Duodenal mucosa (tissue), 2 donors: ENCODE data around the gene SLC35B1.
"Not testable (repeated sequence)": the region's sequence is repeated elsewhere in the genome, so short reads cannot be mapped to it uniquely, and the experiment has no call there.

Experiments used
- H3K27ac ChIP-seq: one replicate; pipeline ENCODE4 v1.7.0; 2013; ENCODE audit warnings: low read depth, low read length
- H3K27me3 ChIP-seq, 2 donors: one replicate each; pipeline ENCODE4 v1.7.0; 2013; ENCODE audit warnings: low read length in 2 of 2, control low read depth in 1 of 2; ENCODE audit not compliant: insufficient read depth in 2 of 2, control insufficient read depth in 1 of 2
- H3K36me3 ChIP-seq, 2 donors: one replicate each; pipeline ENCODE4 v1.7.0; 2013; ENCODE audit warnings: low read length in 2 of 2, control low read depth in 1 of 2; ENCODE audit not compliant: insufficient read depth in 2 of 2, control insufficient read depth in 1 of 2
- H3K4me1 ChIP-seq, 2 donors: one replicate each; pipeline ENCODE4 v1.7.0; 2013; ENCODE audit warnings: low read length in 2 of 2, control low read depth in 1 of 2; ENCODE audit not compliant: insufficient read depth in 2 of 2, control insufficient read depth in 1 of 2
- H3K4me3 ChIP-seq, 2 donors: one replicate each; pipeline ENCODE4 v1.7.0; 2013; ENCODE audit warnings: low read length in 2 of 2, low read depth in 1 of 2
- H3K9ac ChIP-seq, 2 donors: one replicate each; pipeline ENCODE4 v1.7.0; 2013; ENCODE audit warnings: low read length in 2 of 2, low read depth in 1 of 2
- H3K9me3 ChIP-seq, 2 donors: one replicate each; pipeline ENCODE4 v1.7.0; 2013; ENCODE audit warnings: low read length in 2 of 2, control low read depth in 1 of 2; ENCODE audit not compliant: control insufficient read depth in 1 of 2

SLC35B1 gene

GRCh38 chr17:49676276-49676868, 31.4 kb downstream of the SLC35B1 start:
- no peaks in the 10 kb centered on the region for H3K9me3 ChIP-seq
- peaks cover 22 to 26% of the 10 kb centered on the region in 2 donors for H3K4me1 ChIP-seq
- no peaks in the 10 kb centered on the region for H3K36me3 ChIP-seq
- peak overlapping the region; percentile 88 to 91 for H3K4me3 ChIP-seq
- peak overlapping the region; percentile 91 to 95 for H3K9ac ChIP-seq
- H3K27me3 ChIP-seq, result no peaks in the 10 kb centered on the region
- peak overlapping the region; percentile 4 for H3K27ac ChIP-seq

- H3K9ac ChIP-seq, result no peak overlapping the region
- peaks cover 25 to 26% of the 10 kb centered on the region in 2 donors for H3K4me1 ChIP-seq
- H3K27ac ChIP-seq, result no peak overlapping the region
- no peaks in the 10 kb centered on the region for H3K36me3 ChIP-seq
- H3K4me3 ChIP-seq, result no peak overlapping the region
- H3K27me3 ChIP-seq, result no peaks in the 10 kb centered on the region
- no peaks in the 10 kb centered on the region for H3K9me3 ChIP-seq
These were observed 33.3 kb downstream of the SLC35B1 start for GRCh38 chr17:49674507-49674906.

GRCh38 chr17:49673679-49674078, 34.1 kb downstream of the SLC35B1 start:
- H3K27me3 ChIP-seq, H3K27ac ChIP-seq, H3K9ac ChIP-seq, H3K36me3 ChIP-seq, H3K9me3 ChIP-seq, H3K4me3 ChIP-seq: not testable (repeated sequence)
- peaks cover 25 to 26% of the 10 kb centered on the region in 2 donors for H3K4me1 ChIP-seq

- Histone ChIP-seq H3K27ac (no peak overlapping the region), H3K36me3 (no peaks in the 10 kb centered on the region), H3K9me3 (no peaks in the 10 kb centered on the region), H3K4me3 (no peak overlapping the region), H3K9ac (no peak overlapping the region), H3K4me1 (peaks cover 10 to 12% of the 10 kb centered on the region in 2 donors), H3K27me3 (no peaks in the 10 kb centered on the region)
These were observed 37.1 kb downstream of the SLC35B1 start for GRCh38 chr17:49670641-49671040.

- peaks cover 4 to 7% of the 10 kb centered on the region in 2 donors for H3K4me1 ChIP-seq
- H3K4me3 ChIP-seq, result no peak overlapping the region
- H3K36me3 ChIP-seq, result no peaks in the 10 kb centered on the region
- H3K27me3 ChIP-seq, result no peaks in the 10 kb centered on the region
- no peak overlapping the region for H3K9ac ChIP-seq
- no peaks in the 10 kb centered on the region for H3K9me3 ChIP-seq
- no peak overlapping the region for H3K27ac ChIP-seq
These were observed 37.8 kb downstream of the SLC35B1 start for GRCh38 chr17:49670002-49670401.

- Histone ChIP-seq H3K9me3 (no peaks in the 10 kb centered on the region), H3K27me3 (no peaks in the 10 kb centered on the region), H3K4me1 (peaks cover 3 to 5% of the 10 kb centered on the region in 2 donors), H3K9ac (no peak overlapping the region), H3K4me3 (no peak overlapping the region), H3K36me3 (no peaks in the 10 kb centered on the region), H3K27ac (no peak overlapping the region)
These were observed 39.9 kb downstream of the SLC35B1 start for GRCh38 chr17:49667854-49668253.

GRCh38 chr17:49664706-49665211, 43.0 kb downstream of the SLC35B1 start:
- Histone ChIP-seq H3K27ac (no peak overlapping the region), H3K4me3 (no peak overlapping the region), H3K4me1 (peaks cover 4 to 6% of the 10 kb centered on the region in 2 donors), H3K36me3 (no peaks in the 10 kb centered on the region), H3K9ac (no peak overlapping the region), H3K27me3 (no peaks in the 10 kb centered on the region), H3K9me3 (no peaks in the 10 kb centered on the region)

GRCh38 chr17:49659661-49660382, 47.9 kb downstream of the SLC35B1 start:
- Histone ChIP-seq H3K4me1 (peaks cover 4 to 6% of the 10 kb centered on the region in 2 donors), H3K27ac (no peak overlapping the region), H3K9ac (no peak overlapping the region), H3K36me3 (peaks cover 0 to 4% of the 10 kb centered on the region in 2 donors), H3K4me3 (no peak overlapping the region), H3K27me3 (no peaks in the 10 kb centered on the region), H3K9me3 (no peaks in the 10 kb centered on the region)

GRCh38 chr17:49656247-49656646, 51.5 kb downstream of the SLC35B1 start:
- Histone ChIP-seq H3K36me3 (peaks cover 0 to 4% of the 10 kb centered on the region in 2 donors), H3K4me1 (no peaks in the 10 kb centered on the region), H3K27me3 (no peaks in the 10 kb centered on the region), H3K27ac (no peak overlapping the region), H3K4me3 (no peak overlapping the region), H3K9ac (no peak overlapping the region), H3K9me3 (no peaks in the 10 kb centered on the region)
